HEK293 (cell line): ENCODE data around the gene RASGRP3.

Source experiments
- CTCF ChIA-PET: fragments of 350-600 bp; formaldehyde crosslinking; extraction: SDS; loops from one replicate; lab custom pipeline; 2021; ENCODE audit warnings: antibody characterized with exemption; lab: Yijun Ruan, JAX
- POLR2A ChIA-PET: fragments of 300-600 bp; formaldehyde crosslinking; extraction: SDS; loops from one replicate; lab custom pipeline; 2020; ENCODE audit warnings: antibody characterized with exemption, inconsistent platforms; lab: Yijun Ruan, JAX
- H3K27ac ChIP-seq: fragments of 200-500 bp; sonication (Bioruptor generic); 2 replicates; pipeline ENCODE4 v1.5.1; 2014; ENCODE audit warnings: low read depth, low read length, control low read depth, inconsistent platforms; ENCODE audit errors: extremely low read depth
- H3K36me3 ChIP-seq, 2 experiments: fragments of 200-500 bp in 1 of 2; sonication (Bioruptor generic) in 1 of 2; 1 replicate in 1 of 2; 2 replicates in 1 of 2; pipeline ENCODE4 v1.5.1; 2014 to 2017; ENCODE audit warnings: inconsistent platforms in 2 of 2, low read length in 2 of 2; ENCODE audit not compliant: control insufficient read depth in 2 of 2, insufficient read depth in 1 of 2
- H3K4me1 ChIP-seq: fragments of 200-500 bp; sonication (Bioruptor generic); 2 replicates; pipeline ENCODE4 v1.5.1; 2014; ENCODE audit warnings: mild to moderate bottlenecking, low read length, inconsistent platforms; ENCODE audit not compliant: control insufficient read depth, insufficient read depth
- H3K4me3 ChIP-seq: 2 replicates; pipeline ENCODE4 v1.5.1; 2011; ENCODE audit warnings: low read depth, mild to moderate bottlenecking, control low read depth, low read length, moderate library complexity
- H3K9me3 ChIP-seq: fragments of 200-500 bp; sonication (Bioruptor generic); 2 replicates; pipeline ENCODE4 v1.5.1; 2014; ENCODE audit warnings: low read depth, low read length, inconsistent platforms; ENCODE audit not compliant: control insufficient read depth, insufficient read depth
- IKZF3 ChIP-seq: fragments of 450-650 bp; IDR thresholded peaks from 2 replicates; pipeline ENCODE4 v1.5.0; 2018; ENCODE audit warnings: missing biosample characterization, mild to moderate bottlenecking, missing genetic modification characterization, moderate library complexity
- KLF8 ChIP-seq: fragments of 450-650 bp; formaldehyde crosslinking; IDR thresholded peaks from 2 replicates; pipeline ENCODE4 v1.5.1; 2016; ENCODE audit warnings: missing biosample characterization, missing genetic modification characterization
- SCRT2 ChIP-seq: fragments of 450-650 bp; formaldehyde crosslinking; IDR thresholded peaks from 2 replicates; pipeline ENCODE4 v1.5.1; 2016; ENCODE audit warnings: missing biosample characterization, missing genetic modification characterization
- TRIM28 ChIP-seq: IDR thresholded peaks from 2 replicates; pipeline ENCODE4 v1.6.1; 2011; ENCODE audit warnings: low read length, control low read depth, borderline replicate concordance
- ZFP3 ChIP-seq: fragments of 450-650 bp; formaldehyde crosslinking; IDR thresholded peaks from 2 replicates; pipeline ENCODE4 v1.5.1; 2016; ENCODE audit warnings: low read depth, missing biosample characterization, missing genetic modification characterization
- ZFP37 ChIP-seq: fragments of 450-650 bp; formaldehyde crosslinking; IDR thresholded peaks from 2 replicates; pipeline ENCODE4 v1.5.1; 2016; ENCODE audit warnings: missing biosample characterization, missing genetic modification characterization
- ZNF133 ChIP-seq: fragments of 450-650 bp; formaldehyde crosslinking; IDR thresholded peaks from 2 replicates; pipeline ENCODE4 v1.5.1; 2016; ENCODE audit warnings: missing biosample characterization, missing genetic modification characterization
- ZNF146 ChIP-seq: fragments of 450-650 bp; formaldehyde crosslinking; IDR thresholded peaks from 2 replicates; pipeline ENCODE4 v1.5.1; 2016; ENCODE audit warnings: missing biosample characterization, missing genetic modification characterization
- ZNF221 ChIP-seq: fragments of 450-650 bp; formaldehyde crosslinking; IDR thresholded peaks from 2 replicates; pipeline ENCODE4 v1.5.1; 2017; ENCODE audit warnings: missing biosample characterization, missing genetic modification characterization, borderline replicate concordance
- ZNF266 ChIP-seq: fragments of 450-650 bp; formaldehyde crosslinking; IDR thresholded peaks from 2 replicates; pipeline ENCODE4 v1.5.1; 2016; ENCODE audit warnings: missing biosample characterization, missing genetic modification characterization, low read depth
- ZNF274 ChIP-seq, 2 experiments: fragments of 200-500 bp in 1 of 2; fragments of 450-650 bp in 1 of 2; sonication (Bioruptor generic) in 1 of 2; formaldehyde crosslinking in 1 of 2; IDR thresholded peaks; 2 replicates each; pipeline versions ENCODE4 v1.5.1 to v1.6.1; 2014 to 2016; ENCODE audit warnings: borderline replicate concordance in 1 of 2, inconsistent platforms in 1 of 2, low read length in 1 of 2, missing biosample characterization in 1 of 2, missing genetic modification characterization in 1 of 2
- ZNF473 ChIP-seq: fragments of 450-650 bp; formaldehyde crosslinking; IDR thresholded peaks from 2 replicates; pipeline ENCODE4 v1.5.1; 2017; ENCODE audit warnings: missing biosample characterization, missing genetic modification characterization
- ZNF558 ChIP-seq: fragments of 450-650 bp; formaldehyde crosslinking; IDR thresholded peaks from 2 replicates; pipeline ENCODE4 v1.5.1; 2016; ENCODE audit warnings: missing biosample characterization, missing genetic modification characterization
- ZNF560 ChIP-seq: fragments of 450-650 bp; formaldehyde crosslinking; IDR thresholded peaks from 2 replicates; pipeline ENCODE4 v1.5.1; 2017; ENCODE audit warnings: missing biosample characterization, missing genetic modification characterization, borderline replicate concordance
- ZNF677 ChIP-seq: fragments of 450-650 bp; IDR thresholded peaks from 2 replicates; pipeline ENCODE4 v1.5.0; 2018; ENCODE audit warnings: missing biosample characterization, mild to moderate bottlenecking, missing genetic modification characterization, moderate library complexity
- TF ChIP-seq, protein P1 (sequence below): fragments of 450-650 bp; formaldehyde crosslinking; IDR thresholded peaks from 2 replicates; pipeline ENCODE4 v1.5.1; 2017; ENCODE audit warnings: missing biosample characterization, missing genetic modification characterization
- TF ChIP-seq, protein P2 (sequence below): fragments of 450-650 bp; formaldehyde crosslinking; IDR thresholded peaks from 2 replicates; pipeline ENCODE4 v1.5.1; 2016; ENCODE audit warnings: missing biosample characterization, missing genetic modification characterization
- TF ChIP-seq, protein P3 (sequence below): fragments of 450-650 bp; formaldehyde crosslinking; IDR thresholded peaks from 2 replicates; pipeline ENCODE4 v1.5.1; 2017; ENCODE audit warnings: missing biosample characterization, missing genetic modification characterization
- TF ChIP-seq, protein P4 (sequence below): fragments of 450-650 bp; formaldehyde crosslinking; IDR thresholded peaks from 2 replicates; pipeline ENCODE4 v1.5.1; 2016; ENCODE audit warnings: missing biosample characterization, missing genetic modification characterization

RASGRP3 gene

GRCh38 chr2:33476793-33477190, 343 bp downstream of the RASGRP3 start:
- no peaks in the 10 kb centered on the region for H3K4me1 ChIP-seq
- no peaks in the 10 kb centered on the region for H3K36me3 ChIP-seq
- H3K4me3 ChIP-seq = peak overlapping the region; percentile 46
- CTCF ChIA-PET = interaction anchor here (1.4 to 1.9 kb wide), 4 partner anchors 11 to 74 kb away, joined by 3 to 10 read pairs (median 7); no protein-coding TSS in a partner anchor
- no peaks in the 10 kb centered on the region for H3K9me3 ChIP-seq
- POLR2A ChIA-PET = interaction anchor here (1.3 kb wide), 1 partner anchor 123 kb away, joined by 3 read pairs; the partner anchor contains the start of gene FAM98A
- TF ChIP-seq KLF8 (tag by site-specific recombination) = no peak
- no peak for TF ChIP-seq ZNF558 (tag by site-specific recombination)
- TF ChIP-seq ZNF473 (tag by site-specific recombination) = no peak
- no peak for TF ChIP-seq ZFP37 (tag by site-specific recombination)
- TF ChIP-seq SCRT2 (tag by site-specific recombination) = 0 out of 2 replicates have a peak, but pooled peaks have one; percentile 9
- TF ChIP-seq TRIM28 = no peak
- TF ChIP-seq, protein P1, sequence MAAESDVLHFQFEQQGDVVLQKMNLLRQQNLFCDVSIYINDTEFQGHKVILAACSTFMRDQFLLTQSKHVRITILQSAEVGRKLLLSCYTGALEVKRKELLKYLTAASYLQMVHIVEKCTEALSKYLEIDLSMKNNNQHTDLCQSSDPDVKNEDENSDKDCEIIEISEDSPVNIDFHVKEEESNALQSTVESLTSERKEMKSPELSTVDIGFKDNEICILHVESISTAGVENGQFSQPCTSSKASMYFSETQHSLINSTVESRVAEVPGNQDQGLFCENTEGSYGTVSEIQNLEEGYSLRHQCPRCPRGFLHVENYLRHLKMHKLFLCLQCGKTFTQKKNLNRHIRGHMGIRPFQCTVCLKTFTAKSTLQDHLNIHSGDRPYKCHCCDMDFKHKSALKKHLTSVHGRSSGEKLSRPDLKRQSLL (tag by site-specific recombination) = no peak
- TF ChIP-seq, protein P2, sequence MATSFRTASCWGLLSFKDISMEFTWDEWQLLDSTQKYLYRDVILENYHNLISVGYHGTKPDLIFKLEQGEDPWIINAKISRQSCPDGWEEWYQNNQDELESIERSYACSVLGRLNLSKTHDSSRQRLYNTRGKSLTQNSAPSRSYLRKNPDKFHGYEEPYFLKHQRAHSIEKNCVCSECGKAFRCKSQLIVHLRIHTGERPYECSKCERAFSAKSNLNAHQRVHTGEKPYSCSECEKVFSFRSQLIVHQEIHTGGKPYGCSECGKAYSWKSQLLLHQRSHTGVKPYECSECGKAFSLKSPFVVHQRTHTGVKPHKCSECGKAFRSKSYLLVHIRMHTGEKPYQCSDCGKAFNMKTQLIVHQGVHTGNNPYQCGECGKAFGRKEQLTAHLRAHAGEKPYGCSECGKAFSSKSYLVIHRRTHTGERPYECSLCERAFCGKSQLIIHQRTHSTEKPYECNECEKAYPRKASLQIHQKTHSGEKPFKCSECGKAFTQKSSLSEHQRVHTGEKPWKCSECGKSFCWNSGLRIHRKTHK (tag by site-specific recombination) = no peak
- H3K27ac ChIP-seq = peak overlapping the region; percentile 14; the same call in 1 of the 2 replicates

DNA sequence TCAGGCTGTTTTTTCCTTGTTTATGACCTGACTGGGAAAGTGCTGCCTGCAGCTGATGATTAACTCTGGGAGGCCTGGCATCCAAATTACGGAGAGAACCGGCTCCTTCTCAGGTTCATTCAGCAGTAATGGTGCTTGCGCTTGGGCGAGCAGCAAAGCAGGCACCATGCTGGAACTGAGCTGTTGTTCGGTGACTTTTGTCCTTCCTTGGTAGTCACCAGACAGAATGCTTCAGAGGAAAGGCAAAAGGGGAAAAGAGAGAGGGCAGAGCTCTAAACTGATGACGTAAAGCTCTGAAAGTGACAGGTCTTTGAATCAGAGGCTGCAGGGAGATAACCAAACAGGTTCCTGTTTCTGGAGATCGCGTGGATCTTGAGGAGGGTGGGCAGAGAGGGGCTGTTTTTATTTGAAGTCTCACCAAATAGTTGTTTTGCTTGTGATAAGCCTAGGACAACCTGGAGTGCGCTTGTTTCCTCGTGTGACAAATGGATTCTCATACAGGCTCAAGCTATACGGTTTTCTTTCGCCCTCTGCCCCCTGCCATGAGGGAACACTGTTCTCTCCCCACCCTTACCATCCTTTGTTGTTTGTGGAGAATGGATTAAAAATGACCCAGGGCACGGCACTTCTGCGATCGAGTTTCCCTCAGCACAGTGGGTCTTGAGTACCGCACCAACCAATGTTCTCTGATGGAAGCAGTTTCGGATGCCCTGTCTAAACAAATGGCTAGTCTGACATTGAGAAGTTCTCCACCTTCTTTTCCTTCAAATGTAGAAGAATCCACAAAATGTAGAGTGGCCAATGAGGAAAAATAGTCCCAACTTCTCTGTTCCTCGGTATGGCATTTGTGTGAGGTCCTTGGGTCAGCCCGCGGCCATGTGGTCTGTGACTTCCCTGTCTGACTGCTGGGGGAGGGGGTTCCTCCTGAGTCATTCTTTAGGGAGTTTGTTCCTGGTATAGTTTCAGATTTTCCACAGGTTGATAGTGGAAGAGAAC, 1.3 kb downstream of the RASGRP3 start:
- no peak overlapping the region for H3K4me3 ChIP-seq
- no peaks in the 10 kb centered on the region for H3K36me3 ChIP-seq
- POLR2A ChIA-PET = no interaction called here
- no peaks in the 10 kb centered on the region for H3K4me1 ChIP-seq
- CTCF ChIA-PET = interaction anchor here (0.6 kb wide), 1 partner anchor 667 kb away, joined by 3 read pairs; no protein-coding TSS in a partner anchor
- no peak overlapping the region for H3K27ac ChIP-seq
- no peaks in the 10 kb centered on the region for H3K9me3 ChIP-seq
- TF ChIP-seq ZNF677 (tag by site-specific recombination) = no peak
- TF ChIP-seq ZNF133 = no peak
- no peak for TF ChIP-seq ZNF274 (IDR thresholded peaks at IDR 0.05; ENCODE audit: low read length)
- TF ChIP-seq ZNF274 (tag by site-specific recombination; IDR thresholded peaks at IDR 0.05; ENCODE audit: borderline replicate concordance) = no peak
- TF ChIP-seq ZFP3 (tag by site-specific recombination) = no peak
- TF ChIP-seq, protein P3, sequence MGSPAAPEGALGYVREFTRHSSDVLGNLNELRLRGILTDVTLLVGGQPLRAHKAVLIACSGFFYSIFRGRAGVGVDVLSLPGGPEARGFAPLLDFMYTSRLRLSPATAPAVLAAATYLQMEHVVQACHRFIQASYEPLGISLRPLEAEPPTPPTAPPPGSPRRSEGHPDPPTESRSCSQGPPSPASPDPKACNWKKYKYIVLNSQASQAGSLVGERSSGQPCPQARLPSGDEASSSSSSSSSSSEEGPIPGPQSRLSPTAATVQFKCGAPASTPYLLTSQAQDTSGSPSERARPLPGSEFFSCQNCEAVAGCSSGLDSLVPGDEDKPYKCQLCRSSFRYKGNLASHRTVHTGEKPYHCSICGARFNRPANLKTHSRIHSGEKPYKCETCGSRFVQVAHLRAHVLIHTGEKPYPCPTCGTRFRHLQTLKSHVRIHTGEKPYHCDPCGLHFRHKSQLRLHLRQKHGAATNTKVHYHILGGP (tag by site-specific recombination) = no peak
- no peak for TF ChIP-seq IKZF3 (tag by site-specific recombination)
- no peak for TF ChIP-seq ZNF266 (tag by site-specific recombination)
- no peak for TF ChIP-seq ZNF146 (tag by site-specific recombination)
- TF ChIP-seq, protein P4, sequence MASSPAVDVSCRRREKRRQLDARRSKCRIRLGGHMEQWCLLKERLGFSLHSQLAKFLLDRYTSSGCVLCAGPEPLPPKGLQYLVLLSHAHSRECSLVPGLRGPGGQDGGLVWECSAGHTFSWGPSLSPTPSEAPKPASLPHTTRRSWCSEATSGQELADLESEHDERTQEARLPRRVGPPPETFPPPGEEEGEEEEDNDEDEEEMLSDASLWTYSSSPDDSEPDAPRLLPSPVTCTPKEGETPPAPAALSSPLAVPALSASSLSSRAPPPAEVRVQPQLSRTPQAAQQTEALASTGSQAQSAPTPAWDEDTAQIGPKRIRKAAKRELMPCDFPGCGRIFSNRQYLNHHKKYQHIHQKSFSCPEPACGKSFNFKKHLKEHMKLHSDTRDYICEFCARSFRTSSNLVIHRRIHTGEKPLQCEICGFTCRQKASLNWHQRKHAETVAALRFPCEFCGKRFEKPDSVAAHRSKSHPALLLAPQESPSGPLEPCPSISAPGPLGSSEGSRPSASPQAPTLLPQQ (tag by site-specific recombination) = no peak
- no peak for TF ChIP-seq ZNF221 (tag by site-specific recombination)
- TF ChIP-seq ZNF560 (tag by site-specific recombination) = no peak
